GM19395 (cell line): ENCODE measurements around the gene ARHGAP18.

Source experiments
- ATAC-seq: cut with Tn5 transposase; IDR thresholded peaks from one replicate; pipeline ENCODE4 v1.9.1; 2021; ENCODE audit warnings: mild to moderate bottlenecking, moderate library complexity; ENCODE audit not compliant: unreplicated experiment

Gene ARHGAP18

GRCh38 chr6:129725341-129725740 lies 15.4 kb upstream of the ARHGAP18 start:
- no peak for ATAC-seq

GRCh38 chr6:129719692-129720091 lies 9.7 kb upstream of the ARHGAP18 start:
- no peak for ATAC-seq

- no peak for ATAC-seq
Observed at GRCh38 chr6:129717277-129717676, 7.3 kb upstream of the ARHGAP18 start.

GRCh38 chr6:129713806-129714333 lies 3.9 kb upstream of the ARHGAP18 start:
- no peak for ATAC-seq

- ATAC-seq, result no peak
Observed at GRCh38 chr6:129711271-129711631, 1.3 kb upstream of the ARHGAP18 start.

GRCh38 chr6:129710450-129711270 lies 683 bp upstream of the ARHGAP18 start:
- no peak for ATAC-seq

GRCh38 chr6:129709196-129709768 lies 695 bp downstream of the ARHGAP18 start:
- ATAC-seq, result peak; percentile 18

GRCh38 chr6:129708496-129709195 lies 1.3 kb downstream of the ARHGAP18 start:
- ATAC-seq, result no peak

- no peak for ATAC-seq
Observed at GRCh38 chr6:129707882-129708495, 2.0 kb downstream of the ARHGAP18 start.

GRCh38 chr6:129707028-129707427 lies 2.9 kb downstream of the ARHGAP18 start:
- ATAC-seq, result no peak

GRCh38 chr6:129705212-129705611 lies 4.8 kb downstream of the ARHGAP18 start:
- ATAC-seq, result no peak

- peak; percentile 40 for ATAC-seq
Observed at GRCh38 chr6:129704708-129705107, 5.3 kb downstream of the ARHGAP18 start.

GRCh38 chr6:129701721-129702455 lies 8.1 kb downstream of the ARHGAP18 start:
- ATAC-seq, result no peak

GRCh38 chr6:129700666-129701065 lies 9.3 kb downstream of the ARHGAP18 start:
- no peak for ATAC-seq

GRCh38 chr6:129699659-129700058 lies 10.3 kb downstream of the ARHGAP18 start:
- no peak for ATAC-seq

GRCh38 chr6:129698430-129698829 lies 11.5 kb downstream of the ARHGAP18 start:
- no peak for ATAC-seq

- no peak for ATAC-seq
Observed at GRCh38 chr6:129697788-129698187, 12.2 kb downstream of the ARHGAP18 start.

GRCh38 chr6:129696843-129697242 lies 13.1 kb downstream of the ARHGAP18 start:
- ATAC-seq, result no peak

GRCh38 chr6:129696028-129696418 lies 14.0 kb downstream of the ARHGAP18 start:
- ATAC-seq, result peak; percentile 15

- ATAC-seq, result peak; percentile 73
Observed at GRCh38 chr6:129695373-129696027, 14.5 kb downstream of the ARHGAP18 start.
